ENCODE results near the gene COL8A1.

The COL8A1 gene

GRCh38 chr3:99768126-99768525, 129.7 kb downstream of the COL8A1 start:
- no peak for DNase-seq (ENCODE audit: low read depth)
- no peak for TF ChIP-seq CTCF (conservative IDR thresholded peaks at IDR 0.05; ENCODE audit: control insufficient read depth, insufficient read depth, low read depth, low read length)
- H3K4me3 ChIP-seq (ENCODE audit: control insufficient read depth, low read depth, low read length), result no peak overlapping the region

DNA sequence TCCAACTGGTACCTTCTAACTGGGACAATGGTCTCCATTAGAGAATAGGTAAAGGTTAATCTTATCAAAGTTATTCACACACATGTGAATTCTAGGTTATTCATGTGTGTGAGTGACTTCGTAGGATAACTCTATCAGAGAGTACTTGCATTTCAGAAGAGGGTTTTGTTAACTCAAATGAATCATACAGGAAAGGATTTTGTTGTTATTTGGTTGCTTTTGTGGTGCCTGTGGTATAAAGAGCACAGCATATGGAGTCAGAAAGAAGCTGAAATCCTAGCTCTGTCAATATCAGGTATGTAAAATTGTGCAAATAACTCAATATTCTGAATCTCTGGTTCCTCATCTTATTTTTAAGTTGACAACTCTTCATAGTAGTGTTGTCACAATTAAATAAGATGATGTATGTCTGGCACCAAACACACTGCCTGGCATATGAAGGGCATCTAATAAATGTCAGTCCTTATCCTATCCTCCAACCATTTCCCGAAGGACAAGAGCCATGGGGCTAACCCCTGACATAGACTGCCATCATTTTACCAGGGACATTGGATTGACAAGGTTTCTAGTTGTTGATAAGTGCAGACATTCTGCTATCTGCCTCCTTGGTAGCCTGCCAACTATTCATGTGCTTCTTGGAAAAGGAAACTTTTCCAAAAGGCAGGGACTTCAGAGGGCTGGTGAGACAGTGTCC, 130.6 kb downstream of the COL8A1 start:
- no peak for DNase-seq (ENCODE audit: low read depth)
- no peak for TF ChIP-seq CTCF (conservative IDR thresholded peaks at IDR 0.05; ENCODE audit: control insufficient read depth, insufficient read depth, low read depth, low read length)
- H3K4me3 ChIP-seq (ENCODE audit: control insufficient read depth, low read depth, low read length), result no peak overlapping the region

DNA sequence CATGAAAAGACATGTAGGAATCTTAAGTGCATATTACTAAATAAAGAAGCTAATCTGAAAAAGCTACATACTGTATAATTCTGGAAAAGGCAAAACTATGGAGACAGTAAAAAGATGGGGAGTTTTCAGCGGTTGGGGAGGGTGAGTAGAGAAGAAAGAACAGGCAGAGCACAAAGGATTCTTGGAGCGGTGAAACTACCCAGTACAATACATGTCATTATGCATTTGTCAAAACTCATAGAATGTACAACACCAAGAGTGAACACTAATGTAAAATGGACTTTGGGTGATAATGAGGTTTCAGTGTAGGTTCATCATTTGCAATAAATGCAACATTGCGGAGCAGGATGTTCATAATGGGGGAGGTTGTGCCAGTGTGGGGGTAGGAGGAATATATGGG, 133.8 kb downstream of the COL8A1 start:
- TF ChIP-seq CTCF (conservative IDR thresholded peaks at IDR 0.05; ENCODE audit: control insufficient read depth, insufficient read depth, low read depth, low read length), result no peak
- no peak overlapping the region for H3K4me3 ChIP-seq (ENCODE audit: control insufficient read depth, low read depth, low read length)
- DNase-seq (ENCODE audit: low read depth), result no peak

GRCh38 chr3:99772671-99773070, 134.3 kb downstream of the COL8A1 start:
- no peak for DNase-seq (ENCODE audit: low read depth)
- no peak for TF ChIP-seq CTCF (conservative IDR thresholded peaks at IDR 0.05; ENCODE audit: control insufficient read depth, insufficient read depth, low read depth, low read length)

DNA sequence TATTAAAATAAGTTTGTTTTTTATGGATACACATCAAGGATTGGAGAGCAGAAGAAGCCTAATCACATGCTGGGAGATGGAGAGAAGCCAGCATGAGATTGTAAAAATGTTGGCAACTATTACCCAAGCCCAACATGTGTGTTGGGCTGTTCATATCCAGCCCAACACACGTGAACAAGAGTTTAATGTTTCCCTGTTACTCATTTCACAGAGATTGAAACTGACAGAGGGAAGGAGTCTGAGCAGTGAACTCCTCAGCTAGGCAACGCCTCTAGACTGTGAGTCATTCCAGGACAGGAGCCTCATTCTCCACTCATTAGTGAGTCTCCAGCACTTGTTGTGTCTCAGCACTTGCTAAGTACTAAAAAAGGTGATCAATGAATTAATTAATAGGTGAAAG, 136.1 kb downstream of the COL8A1 start:
- DNase-seq (ENCODE audit: low read depth), result peak; percentile 79
- no peak for TF ChIP-seq CTCF (conservative IDR thresholded peaks at IDR 0.05; ENCODE audit: control insufficient read depth, insufficient read depth, low read depth, low read length)
- no peak overlapping the region for H3K4me3 ChIP-seq (ENCODE audit: control insufficient read depth, low read depth, low read length)

More at GRCh38 chr3:99772671-99773070, 134.3 kb downstream of the COL8A1 start:
- H3K4me3 ChIP-seq (ENCODE audit: control insufficient read depth, low read depth, low read length), result no peak overlapping the region

DNA sequence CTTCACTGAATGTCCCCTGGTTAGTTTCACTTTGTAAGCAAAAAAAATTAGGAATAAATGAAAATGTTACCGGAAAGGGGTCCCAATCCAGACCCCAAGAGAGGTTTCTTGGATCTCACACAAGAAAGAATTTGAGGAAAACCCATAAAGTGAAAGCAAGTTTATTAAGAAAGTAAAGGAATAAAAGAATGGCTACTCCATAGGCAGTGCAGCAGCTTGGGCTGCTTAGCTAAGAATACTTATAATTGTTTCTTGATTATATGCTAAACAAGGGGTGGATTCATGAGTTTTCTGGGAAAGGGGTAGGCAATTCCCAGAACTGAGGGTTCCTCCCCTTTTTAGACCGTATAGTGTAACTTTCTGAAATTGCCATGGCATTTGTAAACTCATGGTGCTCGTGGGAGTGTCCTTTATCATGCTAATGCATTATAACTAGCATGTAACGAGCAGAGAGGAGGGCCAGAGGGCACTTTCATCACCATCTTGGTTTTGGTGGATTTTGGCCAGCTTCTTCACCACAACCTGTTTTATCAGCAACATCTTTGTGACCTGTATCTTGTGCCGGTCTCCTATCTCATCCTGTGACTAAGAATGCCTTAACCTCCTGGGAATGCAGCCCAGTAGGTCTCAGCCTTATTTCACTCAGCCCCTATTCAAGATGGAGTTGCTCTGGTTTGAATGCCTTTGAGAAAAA, 138.3 kb downstream of the COL8A1 start:
- no peak overlapping the region for H3K4me3 ChIP-seq (ENCODE audit: control insufficient read depth, low read depth, low read length)
- no peak for TF ChIP-seq CTCF (conservative IDR thresholded peaks at IDR 0.05; ENCODE audit: control insufficient read depth, insufficient read depth, low read depth, low read length)
- DNase-seq (ENCODE audit: low read depth), result no peak

Data from fibroblast of mammary gland (primary cell).